NK-92 (cell line): ENCODE measurements around the gene KIF6.

Experiments used
- DNase-seq: peaks from one replicate; lab custom pipeline; 2025; ENCODE audit not compliant: unreplicated experiment; lab: John Stamatoyannopoulos, UW

Gene KIF6

DNA sequence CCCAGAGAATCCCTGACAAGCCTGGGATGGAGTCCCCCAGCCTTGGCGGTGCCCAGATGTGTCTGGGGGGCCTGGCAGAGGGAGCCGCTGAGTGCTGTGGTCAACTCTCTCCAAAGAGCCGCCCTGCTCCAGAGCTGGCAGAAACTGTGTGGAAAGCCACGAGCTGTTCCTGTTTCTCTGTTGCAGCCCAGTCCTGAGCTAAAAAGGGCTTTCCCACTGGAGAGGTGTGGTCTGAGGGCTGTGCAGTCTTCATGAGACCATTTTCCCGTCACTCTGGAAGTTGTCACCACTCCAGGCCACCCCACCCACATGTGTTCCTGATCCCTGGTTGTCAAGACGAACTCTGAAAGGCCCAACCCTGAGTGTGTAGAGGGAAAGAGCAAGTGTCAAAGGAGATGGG is 303.0 kb downstream of the KIF6 start:
- DNase-seq: no peak

DNA sequence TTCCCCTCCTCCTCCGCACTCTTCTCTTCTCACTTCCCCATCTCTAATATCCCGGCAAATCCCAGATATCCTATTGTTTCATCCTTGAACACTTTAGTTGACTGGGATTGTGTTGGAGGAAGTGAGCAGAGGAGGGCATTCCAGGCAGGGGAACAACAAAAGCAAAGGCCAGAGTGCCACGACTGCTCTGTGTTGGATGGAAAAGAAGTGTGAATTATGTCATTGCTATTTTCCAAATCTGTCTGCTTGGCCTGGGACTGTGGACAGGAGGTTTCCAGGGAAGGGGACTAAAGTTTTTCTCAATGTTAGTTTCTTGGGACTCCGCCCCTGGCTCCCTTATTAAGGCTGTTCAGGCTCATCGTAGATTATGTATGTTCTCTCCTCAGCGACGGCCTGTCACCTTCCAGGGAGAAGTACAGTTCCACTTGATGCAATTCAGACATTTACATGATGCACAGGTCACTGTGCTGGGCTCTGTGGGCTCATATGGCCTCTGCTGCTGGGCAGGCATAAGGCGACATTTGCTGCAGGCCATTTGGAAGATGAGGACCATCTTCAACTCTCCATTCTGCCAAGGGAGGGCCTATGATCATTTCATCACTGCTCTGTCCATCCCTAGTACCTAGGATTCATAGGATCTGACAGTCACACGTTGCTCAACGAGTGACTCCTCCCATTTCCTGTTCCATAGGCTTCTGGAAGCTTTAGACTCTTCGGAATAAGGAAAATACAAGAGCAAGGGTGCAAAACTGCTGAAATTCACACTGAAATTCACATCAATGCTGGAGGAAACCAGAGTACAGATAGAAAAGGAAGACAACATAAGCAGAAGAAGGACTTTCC is 303.6 kb downstream of the KIF6 start:
- no peak for DNase-seq

DNA sequence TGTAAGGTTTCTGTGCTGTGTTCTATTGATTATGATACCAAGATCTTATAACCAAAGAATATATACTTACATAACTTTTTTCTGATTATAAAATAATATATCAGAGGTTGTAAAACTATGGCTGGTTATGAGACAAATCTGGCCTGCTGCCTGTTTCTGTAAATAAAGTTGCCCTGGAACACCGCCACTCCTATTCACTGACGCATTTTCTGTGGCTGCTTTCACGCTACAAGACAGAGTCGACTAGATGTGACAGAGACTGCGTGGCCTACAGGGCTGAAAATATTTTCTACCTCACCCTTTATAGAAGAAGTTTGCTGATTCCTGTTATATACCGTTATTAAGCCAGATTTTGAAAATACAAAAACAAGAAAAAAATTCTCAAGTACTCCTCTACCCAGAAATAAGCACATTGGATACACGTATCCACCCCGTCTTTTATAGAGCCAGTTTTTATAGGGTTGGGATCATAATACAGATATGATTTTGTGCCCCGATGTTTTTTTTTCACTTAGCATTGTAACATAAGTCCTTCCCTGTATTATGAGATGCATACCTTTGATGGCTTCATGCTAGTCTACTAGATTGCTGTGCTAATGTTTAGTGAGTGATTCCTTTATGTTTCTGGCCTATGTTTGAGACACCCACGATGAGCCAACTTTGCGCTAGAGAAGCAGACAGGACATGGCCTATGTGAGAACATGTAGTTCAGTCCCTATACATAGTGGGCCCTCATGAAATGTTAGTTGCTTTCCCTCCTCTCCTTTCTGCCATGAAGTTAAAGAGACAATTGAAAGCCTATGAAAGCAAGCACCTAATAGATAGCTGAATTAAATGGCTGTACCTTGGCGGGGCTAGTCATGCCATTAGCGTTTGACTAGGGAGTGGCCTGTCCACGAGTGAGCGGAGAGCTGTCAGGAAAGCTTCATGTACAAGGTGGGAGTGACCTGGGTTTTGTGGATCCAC is 304.6 kb downstream of the KIF6 start:
- no peak for DNase-seq

DNA sequence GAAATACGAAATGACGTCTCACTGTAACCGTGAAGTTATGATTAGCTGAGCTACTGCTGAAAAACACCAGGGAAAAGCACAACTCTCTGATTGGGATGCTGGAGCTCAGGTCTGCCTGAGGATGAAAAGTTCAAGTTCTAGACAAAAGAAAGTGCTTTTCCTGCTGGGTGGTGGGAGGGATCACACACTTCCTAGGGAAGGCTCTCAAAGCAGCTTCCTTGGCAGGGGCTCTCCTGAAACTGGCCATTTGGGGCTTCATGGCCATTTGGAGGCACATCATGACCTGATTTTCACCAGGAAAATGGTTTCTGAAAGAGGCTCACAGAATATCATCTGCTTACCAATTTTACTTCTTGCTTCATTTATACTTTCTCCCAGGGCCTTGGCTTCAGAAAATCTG is 305.6 kb downstream of the KIF6 start:
- DNase-seq: no peak

DNA sequence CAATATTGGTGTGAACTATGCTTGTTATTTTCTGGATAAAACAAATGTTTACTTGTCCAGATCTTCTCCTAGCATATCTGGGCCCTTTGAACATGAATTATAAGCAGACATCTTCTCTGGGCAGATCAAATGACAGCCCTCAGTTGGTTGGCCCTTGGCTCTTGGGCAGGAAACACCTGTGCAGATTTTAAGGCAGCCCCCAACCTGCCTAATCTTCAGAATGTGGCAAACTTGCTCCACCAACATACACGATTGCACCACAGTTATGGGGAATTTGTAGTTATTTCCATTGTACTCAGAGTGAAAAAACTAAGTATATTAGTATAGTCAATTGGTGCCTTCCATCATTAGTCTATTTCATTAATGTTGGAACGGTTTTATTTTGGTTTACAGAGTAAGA is 307.8 kb downstream of the KIF6 start:
- DNase-seq: no peak

DNA sequence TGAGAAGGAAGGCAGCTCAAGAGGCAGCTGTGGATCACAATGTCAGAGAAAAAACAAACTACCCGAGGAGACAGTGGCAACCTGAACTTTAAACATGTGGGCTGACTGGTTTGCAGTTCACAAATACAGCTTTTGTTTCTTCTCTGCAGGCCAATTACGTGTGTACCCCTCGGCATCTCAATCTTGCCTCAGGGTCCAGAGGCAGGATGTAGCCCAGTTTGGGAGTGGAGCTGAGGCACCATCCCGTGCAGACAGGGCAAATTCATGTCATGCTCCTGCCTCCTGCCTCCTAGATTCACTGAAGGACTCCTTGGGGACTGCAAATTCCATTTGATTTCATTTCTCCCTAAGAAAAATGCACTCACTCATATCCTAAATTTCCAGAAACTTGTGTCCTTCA is 308.5 kb downstream of the KIF6 start:
- no peak for DNase-seq

DNA sequence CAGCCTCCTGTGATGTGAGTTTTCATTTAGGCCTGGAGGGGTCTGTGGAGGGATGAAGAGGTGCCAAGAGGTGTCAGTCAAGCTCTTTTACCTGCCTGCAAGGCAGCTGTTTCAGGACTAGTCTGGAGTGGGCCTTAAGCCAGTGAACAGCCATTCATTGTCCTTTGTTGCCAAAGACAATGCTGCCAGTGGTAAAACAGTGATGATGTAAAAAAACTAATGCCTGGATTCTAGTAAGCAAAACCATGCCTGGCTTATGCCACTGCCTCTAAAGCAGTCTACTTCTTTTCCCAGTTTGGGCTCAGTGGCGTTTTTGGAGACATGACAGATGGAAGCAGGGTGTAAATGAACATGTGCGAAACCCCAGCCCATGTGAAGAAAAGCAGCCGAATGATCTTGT is 309.2 kb downstream of the KIF6 start:
- no peak for DNase-seq

DNA sequence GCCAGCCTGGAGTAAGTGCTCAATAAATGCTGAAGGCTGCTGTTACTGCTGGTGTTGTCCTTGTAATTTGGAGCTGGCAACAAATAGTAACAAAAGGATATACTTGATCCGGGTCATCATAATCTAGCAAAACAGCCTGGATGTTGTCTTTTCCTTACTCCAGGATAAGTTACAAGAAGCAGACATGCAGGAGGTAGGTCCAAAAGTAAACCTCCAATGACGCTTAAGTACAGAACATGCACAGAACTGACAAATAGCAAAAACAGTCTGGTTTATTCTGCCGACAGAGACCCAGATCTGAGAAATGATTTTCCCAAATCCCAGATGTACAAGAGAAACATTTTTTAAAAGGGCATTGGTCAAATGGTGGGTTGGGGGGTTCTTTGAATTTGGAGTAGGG is 309.7 kb downstream of the KIF6 start:
- DNase-seq: no peak

DNA sequence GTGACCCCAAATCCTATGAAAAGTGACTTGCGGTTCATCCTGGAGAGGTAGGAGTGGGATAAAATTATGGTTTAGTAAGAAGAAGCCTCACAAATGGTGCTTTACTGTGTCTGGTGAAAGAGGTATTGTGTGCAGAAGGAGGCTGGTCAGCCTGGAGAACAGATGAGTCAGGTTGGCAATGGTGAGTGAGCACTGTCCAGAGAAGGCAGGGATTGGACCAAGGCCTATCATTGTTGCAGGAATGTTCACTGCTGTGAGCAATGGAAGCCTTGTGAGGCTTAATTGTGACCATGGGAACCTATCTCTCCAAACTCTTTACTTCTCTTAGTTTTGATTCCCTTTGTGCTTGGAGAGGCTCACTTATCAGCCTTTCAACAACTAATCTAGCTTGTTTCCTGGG is 313.7 kb downstream of the KIF6 start:
- DNase-seq: no peak

DNA sequence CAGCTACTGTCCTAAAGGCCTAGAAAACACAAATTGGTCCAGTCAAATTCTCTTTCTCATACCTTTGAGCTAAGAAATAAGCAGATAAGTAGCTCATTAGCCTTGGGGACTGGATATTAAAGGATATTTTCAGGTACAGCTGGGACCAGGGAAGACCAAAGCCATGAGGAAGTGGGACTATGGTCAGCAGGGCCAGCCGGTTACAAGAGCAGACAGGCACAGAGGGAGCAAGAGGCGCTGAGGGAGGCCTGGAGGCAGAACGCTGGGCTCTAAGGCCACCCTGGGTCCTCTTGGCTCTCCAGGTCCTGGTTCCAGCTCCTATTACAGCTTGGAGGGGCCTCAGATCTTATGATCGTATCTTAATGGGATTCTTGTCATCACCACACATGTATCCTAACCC is 314.2 kb downstream of the KIF6 start:
- DNase-seq: no peak

DNA sequence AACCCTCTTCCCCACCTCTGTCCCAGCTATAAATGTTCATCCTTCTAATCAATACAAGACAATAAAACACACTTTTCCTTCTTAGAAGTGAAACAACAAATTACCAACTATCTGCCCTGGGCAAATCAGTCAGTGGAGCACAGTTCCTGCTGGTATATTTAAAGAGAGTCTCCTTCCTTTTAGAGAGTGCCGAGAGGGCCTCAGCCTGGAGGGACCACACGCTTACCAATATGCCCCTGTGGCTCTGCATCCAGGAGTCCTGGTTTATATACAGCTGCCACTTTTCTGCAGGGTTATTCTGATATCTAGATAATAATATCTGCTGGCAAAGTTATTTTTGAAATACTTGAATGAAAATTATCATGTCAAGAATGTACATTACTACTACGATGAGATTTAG is 315.3 kb downstream of the KIF6 start:
- DNase-seq: no peak

DNA sequence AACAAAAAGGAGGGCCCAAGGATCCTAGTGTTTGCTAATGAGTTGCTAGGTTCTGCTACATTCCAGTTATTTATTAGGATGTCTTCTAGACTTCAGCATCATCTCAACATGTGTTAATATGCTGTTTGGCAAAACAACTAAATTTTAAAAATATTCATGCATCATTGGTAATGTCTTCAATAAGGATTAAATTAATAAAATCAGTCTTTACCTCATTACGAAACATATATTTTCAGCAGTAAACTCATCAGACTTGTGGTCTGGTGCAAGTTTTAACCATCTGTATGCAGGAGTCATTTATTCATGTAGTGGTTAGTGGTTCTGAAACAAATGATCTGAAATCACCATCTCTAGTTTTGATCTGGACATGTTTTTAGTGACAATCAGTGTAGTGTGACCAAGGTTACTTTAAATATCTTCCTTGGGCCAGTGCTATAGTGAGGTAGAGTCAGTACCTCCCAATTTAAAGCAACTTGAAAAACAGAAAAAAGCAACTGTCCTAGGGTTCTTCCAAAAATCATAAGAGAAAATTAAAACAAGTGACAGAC is 317.7 kb downstream of the KIF6 start:
- no peak for DNase-seq

DNA sequence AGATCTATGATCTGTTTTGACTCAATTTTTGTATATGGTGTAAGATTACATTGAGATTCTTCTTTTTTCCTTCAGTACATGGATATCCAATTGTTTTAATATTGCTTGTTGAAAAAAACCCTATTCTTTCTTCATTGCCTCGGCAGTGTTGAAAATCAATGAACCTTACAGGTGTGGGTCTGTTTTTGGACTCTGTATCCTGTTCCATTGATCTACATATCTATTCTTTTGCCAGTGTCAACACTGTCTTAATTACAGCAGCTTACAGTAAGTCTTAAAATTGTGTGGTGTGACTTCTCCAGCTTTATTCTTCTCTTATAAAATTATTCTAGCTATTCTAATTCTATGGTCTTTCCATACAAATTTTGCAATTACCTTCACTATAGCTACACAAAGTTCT is 320.9 kb downstream of the KIF6 start:
- no peak for DNase-seq

DNA sequence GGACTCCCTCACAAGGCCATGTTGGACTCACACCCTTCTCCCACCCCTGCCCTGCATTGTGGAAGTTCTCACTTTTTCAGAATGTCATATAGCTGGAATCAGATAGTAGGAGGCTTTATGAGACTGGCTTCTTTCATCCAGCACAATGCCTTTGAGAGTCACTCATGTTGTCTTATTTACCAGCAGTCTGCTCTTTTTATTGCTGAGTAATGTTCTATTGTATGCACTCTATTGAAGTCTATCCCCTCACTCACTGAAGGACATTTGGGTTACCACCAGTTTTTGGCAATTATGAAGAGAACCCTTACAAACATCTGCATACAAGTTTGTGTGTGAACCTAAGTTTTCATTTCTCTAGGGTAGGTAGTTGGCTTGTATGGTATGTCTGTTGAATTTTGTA is 321.9 kb downstream of the KIF6 start:
- DNase-seq: no peak

DNA sequence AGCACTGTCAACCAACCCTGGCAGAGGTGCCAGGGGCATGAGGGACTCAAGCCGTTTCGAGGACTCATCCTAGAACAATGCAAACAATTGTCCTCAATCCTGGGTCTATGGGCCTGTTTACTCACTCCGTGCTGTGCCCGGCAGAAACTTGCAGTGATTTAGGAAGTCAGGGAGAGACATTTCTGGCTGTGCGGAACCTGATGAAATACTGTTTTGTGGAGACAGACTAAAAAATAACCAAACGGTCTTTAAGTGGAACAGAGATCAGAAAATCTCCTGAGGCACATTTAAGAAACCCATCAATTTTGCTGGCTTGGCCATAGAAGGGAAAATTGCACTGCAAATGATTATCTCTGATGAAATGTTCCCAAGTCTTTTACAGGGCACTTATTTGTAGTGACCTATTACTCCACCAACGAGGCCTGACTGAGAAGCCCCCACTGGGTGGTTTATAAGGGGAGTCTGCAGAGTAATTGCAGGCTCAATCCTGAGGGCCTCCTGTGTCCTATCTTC is 322.9 kb downstream of the KIF6 start:
- no peak for DNase-seq

DNA sequence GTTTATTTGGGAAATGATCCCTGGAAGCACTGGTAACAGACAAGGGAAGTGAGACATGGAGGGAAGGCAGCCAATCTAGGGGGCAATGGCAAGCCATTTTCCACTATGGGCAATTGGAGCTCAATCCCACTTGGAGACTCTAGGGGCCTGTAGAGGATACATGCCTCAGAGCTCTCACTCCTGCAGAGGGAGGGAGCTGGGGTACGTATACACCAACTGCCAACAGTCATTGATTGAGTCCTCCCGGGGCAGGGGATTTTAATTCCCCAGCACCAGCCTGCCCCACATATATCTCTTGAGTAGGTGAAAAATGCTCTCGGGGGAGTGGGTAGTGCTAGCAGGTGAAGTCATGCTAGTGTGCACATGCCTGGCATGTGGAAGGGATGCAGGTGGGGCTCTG is 323.8 kb downstream of the KIF6 start:
- no peak for DNase-seq

DNA sequence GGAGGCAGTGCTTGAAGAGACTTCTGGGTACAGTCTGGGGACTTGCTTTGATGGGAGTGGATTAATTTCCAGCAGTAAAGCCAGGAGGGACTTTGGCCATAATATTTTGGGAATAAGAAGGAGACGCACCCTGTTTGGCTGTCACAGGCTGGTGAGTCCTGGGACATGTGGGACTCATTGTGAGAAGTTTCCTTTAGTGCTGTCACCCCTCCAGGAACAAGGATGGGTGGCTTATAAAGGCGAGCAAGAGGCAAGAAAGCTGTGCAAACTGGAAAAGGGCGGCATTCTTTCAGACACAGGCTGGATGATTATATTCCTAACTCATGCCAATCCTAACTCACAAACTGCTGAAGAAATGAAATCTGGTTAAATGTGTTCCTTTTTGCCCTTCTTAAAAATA is 325.2 kb downstream of the KIF6 start:
- no peak for DNase-seq

DNA sequence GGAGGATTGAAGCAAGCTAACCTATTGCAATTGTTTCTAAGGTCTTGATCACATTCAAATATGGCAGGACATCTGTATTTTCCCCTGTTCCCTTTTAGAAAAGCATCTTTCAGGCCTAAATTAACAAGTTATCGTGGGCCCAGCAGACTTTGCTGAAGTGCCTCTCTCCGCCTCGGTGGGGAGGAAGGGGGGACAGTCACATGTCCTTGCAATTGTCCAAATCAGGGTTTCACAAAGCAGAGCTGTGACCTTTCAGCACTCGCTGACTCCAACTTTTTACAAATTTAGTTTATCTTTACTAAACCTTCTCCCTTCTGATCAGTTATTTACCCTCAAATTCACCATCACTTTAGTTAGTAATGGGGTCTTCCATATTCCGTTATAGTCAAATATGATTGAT is 328.4 kb downstream of the KIF6 start:
- DNase-seq: no peak

DNA sequence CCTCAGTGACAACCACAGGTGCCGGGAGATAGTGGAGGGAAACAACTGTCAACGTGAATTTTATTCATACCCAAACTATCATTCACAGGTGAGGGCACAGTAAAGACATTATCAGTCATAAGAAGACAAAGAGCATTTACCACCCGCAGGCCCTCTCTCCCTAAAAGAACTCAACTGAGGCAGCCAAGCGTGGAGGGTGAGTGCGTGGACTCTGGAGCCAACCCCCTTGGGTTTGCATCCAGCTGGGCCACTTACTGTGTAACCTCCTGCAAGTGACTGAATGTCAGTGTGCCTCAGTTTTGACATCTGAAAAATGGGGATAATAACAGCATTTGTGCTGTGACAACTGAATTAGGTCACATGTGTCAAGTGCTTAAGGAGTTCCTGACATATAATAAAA is 332.1 kb downstream of the KIF6 start:
- DNase-seq: no peak

DNA sequence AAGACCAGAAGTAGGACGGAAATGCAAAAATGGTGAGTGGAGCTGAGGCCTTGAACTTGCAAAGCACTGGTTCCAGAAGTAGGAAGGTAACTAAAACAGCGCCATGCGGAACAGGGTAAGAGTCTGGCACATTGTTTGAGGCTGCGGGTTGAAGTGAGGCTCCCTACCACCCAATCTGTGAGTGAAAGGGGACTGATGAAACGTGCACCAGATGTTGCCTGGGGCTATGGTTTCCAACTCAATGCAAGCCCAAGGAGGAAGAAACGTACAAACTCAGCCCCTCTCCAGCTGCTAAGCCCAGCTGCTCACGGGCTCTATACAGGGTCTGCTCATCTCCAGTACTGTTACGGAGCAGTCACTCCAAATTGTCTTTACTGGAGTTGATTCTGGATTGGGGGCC is 334.0 kb downstream of the KIF6 start:
- DNase-seq: no peak

DNA sequence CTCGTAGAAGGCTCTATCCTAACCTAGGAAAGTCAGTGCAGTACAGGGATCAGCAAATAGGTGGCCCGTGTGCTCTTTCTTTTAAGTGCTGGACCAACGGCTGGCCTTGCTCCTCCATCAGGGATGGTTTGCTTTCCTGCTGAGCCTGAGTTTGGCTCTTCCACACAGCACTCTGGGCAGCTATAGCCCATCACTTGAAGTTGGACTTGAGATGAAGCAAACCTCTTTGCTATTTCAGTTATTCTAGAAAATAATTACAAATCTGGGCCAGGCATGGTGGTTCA is 335.8 kb downstream of the KIF6 start:
- DNase-seq: no peak
